HTR-8/SVneo (cell line): ENCODE results near the gene PREX1.

Experiments
- DNase-seq: peaks from one replicate; pipeline ENCODE4 v3.0.0; 2011; ENCODE audit warnings: low spot score, mixed read lengths; ENCODE audit not compliant: insufficient read length
- FAIRE-seq: peaks from 2 replicates; lab custom pipeline; 2011; peaks lifted over from hg19 to GRCh38; lab: Jason Lieb, UNC

PREX1 gene

DNA sequence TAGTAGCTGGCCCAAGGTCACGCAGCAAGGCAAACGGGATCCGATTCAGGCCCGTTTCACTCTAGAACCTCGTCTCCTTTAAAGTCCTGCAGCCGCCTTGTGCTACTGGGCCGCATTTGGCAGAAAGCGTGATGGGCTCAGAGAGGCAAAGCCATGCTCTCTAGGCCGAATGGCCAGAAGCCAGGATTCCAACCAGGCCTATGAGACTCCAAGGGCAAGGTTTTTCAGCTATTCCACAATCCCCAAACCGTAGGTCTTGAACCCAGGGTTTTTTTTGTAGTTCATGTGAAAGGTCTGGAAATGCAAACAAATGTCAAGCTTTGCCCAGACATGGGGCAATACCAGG, 174.1 kb downstream of the PREX1 start:
- FAIRE-seq: no peak

DNA sequence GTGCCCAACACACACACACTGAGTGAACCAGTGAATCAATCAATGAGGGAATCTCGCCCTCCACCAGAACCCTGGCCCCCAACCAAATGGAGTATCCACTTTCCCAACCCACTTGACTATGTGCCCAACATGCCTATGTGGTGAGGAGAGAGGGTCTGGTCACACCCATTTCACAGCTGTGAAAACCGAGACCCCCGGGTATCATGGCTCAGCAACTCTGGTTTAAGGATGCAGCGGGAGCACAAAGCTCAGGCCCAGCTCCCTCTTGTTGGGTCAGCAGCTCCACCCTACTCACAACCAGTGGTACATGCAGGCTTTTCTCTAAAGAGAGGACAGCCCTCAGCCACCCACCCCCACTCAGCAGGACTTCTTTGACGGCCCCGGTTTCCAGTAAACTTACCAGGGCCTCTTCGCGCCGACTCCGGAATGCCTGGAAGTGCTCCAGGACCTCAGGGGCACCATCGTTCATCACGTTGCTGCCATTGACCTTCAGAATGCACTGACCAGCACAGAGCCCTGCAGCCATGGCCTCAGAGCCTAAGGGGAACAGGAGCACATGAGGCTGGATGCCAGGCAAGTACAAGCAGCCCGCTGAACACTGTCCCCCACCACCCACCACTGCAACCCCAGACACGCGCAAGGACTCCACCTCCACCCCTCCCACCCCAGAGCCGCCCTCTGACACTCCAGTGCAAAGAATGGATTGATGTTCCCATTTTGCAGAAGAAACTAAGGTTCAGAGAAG, 174.7 kb downstream of the PREX1 start:
- DNase-seq: no peak
- peak; percentile 55 for FAIRE-seq

More for the DNA sequence above, 174.1 kb downstream of the PREX1 start:
- DNase-seq: no peak

DNA sequence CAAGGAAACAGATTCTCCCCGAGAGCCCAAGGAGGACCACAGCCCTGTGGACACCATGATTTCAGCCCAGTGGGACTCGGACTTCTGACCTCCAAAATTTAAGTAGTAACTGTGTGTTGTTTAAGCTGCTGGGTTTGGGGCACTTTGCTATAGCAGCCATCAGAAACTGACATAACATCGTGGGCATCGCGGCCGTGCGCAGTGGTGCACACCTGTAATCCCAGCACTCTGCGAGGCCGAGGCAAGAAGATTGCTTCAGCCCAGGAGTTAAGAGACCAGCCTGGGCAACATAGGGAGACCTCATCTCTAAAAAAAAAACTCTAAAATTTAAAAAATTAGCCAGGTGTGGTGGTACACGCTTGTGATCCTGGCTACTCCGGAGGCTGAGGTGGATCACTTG, 175.8 kb downstream of the PREX1 start:
- no peak for FAIRE-seq
- DNase-seq: no peak

DNA sequence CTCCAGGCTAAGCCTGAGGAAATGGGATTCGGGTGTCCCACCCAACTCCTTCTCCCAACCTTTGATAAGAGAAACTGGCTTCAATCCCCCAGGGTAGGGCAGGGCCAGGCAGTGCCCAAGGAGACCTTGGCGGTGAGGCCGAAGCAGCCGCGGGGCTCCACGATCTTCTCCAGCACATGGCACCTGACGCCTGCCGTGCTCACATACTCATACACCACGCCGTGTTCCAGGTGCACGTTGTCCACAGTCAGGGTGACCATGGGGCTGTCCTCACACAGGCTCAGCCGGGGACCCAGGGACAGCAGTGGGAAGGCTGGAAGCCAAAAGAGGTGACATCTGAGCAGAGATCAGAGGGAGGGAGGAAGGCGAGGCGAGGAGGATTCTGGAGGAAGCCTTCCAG, 176.5 kb downstream of the PREX1 start:
- peak; percentile 51 for FAIRE-seq
- no peak for DNase-seq

DNA sequence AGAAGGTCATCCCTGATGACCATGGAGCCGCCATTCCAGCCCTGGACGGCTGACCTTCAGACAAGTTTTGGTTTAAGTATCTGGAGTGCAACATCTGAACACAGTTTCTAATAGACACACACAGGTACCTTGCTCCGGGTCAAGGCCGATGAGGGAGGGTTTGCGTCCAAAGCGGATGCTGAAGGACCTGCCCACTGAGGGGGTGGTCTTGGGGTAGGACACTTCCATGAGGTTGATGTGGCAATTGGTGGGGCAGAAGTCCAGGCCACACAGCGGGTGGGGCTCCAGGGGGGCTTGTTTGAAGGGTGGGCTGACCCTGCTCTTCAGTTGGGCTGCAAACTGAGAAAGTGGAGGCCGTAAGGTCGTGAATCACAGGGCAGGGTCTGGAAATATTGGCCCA, 177.9 kb downstream of the PREX1 start:
- FAIRE-seq: peak; percentile 54

DNA sequence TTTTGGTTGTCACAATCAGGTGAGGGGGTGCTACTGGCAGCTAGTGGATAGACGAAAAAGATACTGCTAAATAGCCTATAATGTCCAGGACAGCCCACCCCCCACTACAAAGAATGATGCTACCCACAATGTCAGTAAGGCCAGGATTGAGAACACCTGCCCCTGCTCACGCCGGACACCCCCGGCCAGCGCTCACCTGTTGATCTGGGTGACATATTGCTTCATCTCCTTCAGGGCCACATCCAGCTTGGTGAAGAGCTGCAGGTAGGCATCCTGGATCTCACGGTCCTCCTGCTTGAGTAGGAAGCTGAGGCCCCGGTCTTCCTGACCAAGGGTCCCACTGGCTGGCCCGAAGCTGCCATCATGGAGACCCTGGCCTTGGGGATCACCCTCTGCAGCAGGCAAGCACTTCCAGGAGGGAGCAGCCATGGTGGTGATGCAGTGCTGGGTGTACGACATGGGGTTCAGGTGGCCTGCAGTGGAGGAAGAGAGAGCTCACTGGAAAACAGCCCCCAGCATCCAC, 178.6 kb downstream of the PREX1 start:
- FAIRE-seq (peak; percentile 13), DNase-seq (no peak)

More for the DNA sequence above, 177.9 kb downstream of the PREX1 start:
- DNase-seq: no peak

DNA sequence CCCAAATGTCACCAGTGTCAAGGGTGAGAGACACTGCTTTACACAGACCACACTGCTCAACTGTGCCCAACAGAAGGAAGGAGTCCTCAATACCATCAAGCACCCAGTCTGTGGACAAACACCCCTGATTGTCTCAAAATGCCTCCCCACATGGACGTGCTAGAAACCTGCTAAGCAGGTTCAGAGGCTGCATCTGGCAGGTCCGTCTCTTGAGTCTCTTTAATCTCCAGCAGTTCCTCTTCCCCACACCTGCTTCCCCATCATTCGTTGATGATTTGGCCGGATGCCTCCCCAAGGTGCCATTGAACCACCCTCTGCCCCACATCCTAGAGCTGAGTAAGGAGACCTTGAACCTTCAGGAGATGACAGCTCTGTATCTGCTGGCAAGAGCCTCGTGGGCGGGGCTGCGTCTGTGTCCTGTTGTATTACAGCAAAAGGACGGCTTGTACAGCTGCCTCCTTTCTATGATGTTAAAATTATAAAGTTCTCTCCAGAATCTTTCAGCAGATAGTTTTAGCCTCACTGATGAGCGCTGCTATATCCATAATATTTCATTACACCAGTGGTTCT, 179.2 kb downstream of the PREX1 start:
- FAIRE-seq (peak; percentile 9), DNase-seq (no peak)

DNA sequence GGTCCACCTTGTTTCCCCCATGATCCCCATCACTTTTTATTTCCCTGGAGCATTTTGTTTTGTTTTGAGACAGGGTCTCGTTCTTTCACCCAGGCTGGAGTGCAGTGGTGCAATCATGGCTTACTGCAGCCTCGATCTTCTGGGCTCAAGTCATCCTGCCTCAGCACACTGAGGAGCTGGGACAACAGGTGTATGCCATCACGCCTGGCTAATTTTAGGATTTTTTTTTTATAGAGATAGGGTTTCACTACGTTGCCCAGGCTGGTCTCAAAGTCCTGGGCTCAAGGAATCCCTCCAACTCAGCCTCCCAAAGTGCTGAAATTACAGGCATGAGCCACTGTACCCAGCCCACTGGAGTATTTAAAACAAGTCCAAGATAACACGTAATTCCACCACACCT, 179.9 kb downstream of the PREX1 start:
- FAIRE-seq (peak; percentile 62), DNase-seq (no peak)

DNA sequence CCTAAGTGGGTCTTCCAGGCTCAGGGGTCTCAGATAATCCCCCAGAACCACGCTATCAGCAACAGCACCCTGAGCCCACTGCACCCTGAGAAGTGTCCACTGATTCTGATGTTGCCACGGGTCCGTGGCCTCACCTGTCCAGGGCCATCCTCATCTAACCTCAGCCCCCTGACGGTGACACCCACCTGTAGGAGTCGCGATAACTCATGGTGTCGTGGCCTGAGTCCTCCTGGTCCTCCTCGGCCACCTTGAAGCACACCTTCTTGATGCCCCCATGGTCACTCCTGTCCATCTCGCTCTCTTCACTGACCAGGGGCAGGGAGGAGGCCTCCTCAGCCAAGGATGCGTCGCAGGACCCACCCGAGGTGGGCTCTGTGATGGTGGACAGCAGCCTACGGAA, 182.1 kb downstream of the PREX1 start:
- no peak for DNase-seq
- no peak for FAIRE-seq

DNA sequence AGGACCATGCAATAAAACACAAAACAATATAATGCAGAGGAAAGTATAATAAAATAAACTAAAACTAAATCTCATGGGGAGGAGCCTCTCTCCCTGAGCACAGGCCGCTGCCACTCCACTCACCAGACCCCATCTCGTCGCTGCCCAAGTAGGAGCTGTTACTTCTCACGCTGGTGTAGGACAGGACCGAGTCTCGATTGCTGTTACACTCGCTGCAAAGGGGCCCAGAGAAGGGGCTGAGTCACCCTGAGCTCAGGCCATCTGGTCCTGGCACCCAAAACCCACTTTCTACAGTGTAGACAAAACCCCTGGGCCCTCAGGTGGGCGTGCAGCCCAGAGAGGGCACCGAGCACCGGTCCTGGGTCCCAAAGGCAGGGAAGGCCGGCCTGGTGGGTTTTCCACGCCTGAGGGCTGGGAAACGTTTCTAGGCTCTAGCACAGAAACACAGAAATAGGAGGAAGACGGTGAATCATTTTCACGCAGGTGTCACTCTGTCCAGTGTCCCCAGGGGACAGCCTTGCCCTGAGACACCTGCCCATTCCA, 183.4 kb downstream of the PREX1 start:
- DNase-seq: no peak
- no peak for FAIRE-seq

DNA sequence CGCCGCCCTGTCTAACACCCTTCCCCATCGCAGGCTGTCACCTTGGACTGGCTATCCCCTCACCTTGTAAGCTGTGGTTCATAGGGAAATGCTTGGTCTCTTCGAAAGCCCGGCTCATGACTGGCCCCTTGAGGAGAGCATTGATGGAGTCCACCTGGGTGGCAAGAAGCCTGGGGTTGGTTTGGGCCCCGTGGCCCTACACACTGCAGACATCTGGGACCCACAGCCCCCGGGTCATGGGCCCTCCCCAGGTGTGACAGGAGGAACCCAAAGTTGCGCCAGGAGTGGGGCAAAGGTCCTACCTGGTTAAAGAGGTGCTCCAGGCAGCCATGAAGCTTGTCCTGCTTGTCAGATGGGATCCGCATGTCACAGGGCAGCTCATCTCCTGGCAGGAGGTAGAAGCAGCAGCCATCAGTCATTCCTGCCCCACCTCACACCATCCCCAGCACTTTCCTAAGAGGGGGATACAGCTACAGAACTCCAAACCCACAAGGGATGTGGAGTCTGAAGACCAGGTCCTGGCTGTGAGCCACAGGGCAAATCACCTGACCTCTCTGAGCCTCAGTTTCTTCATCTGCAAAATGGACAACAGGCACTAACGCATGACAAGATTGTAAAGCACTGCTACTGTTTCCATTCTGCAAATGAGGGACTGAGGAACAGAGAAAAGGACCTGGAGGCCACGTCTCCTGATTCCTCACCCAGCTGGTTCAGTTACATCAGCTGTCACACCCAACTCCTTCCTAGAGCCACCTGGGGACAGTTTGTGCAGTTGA, 185.5 kb downstream of the PREX1 start:
- DNase-seq (no peak), FAIRE-seq (peak; percentile 80)

DNA sequence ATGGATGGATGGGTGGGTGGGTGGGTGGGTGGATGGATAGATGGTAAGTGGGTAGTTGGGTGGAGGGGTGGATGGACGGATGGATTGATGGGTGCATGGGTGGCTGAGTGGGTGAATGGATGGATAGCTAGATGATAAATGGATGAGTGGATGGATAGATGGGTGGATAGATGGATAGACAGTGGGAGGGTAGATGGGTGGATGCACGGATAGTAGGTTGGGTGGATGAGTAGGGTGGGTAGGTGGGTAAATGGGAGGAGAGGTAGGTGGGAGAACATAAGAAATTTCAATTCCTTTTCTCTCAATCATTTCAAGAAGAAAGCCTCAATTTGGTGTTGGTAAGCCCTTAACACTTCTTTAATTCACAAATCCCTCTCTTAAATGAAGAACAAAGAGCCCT, 186.9 kb downstream of the PREX1 start:
- DNase-seq (no peak), FAIRE-seq (peak; percentile 92)

DNA sequence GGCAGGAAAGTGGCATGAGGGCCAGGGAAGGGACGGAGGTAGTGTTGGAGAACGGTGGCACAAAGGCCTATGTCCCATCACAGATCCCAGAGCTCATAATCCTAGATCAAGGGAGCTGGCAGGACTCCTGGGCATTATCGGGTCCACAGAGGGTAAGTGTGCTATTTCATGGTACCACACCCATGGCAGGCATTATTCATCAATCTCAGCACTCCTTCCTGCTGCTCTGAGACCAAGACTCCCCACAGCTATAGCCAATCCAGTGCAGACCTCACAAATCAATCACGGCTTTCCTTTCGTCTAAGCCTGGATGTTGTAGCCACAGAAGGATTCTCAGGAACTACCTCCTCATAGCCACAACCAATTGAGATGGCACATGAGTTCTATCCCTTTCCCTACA, 187.9 kb downstream of the PREX1 start:
- FAIRE-seq: peak; percentile 75
- no peak for DNase-seq

DNA sequence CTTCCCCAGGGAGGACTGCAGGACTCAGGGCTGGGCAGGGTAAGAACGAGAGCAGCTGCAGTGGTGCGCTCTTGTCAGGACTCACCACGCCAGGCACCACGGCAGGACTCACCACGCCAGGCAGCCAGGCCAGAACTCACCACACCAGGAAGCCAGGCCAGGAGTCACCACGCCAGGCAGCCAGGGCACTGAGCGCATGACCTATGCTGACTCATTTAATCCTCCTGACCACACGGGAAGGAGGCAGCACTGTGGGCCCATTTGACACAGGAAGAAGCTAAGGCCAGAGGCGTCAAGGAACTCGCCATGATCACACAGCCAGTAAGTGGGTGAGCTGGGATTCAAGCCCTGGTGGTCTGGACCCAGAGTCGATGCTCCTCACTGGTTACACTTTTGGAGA, 189.3 kb downstream of the PREX1 start:
- no peak for FAIRE-seq

DNA sequence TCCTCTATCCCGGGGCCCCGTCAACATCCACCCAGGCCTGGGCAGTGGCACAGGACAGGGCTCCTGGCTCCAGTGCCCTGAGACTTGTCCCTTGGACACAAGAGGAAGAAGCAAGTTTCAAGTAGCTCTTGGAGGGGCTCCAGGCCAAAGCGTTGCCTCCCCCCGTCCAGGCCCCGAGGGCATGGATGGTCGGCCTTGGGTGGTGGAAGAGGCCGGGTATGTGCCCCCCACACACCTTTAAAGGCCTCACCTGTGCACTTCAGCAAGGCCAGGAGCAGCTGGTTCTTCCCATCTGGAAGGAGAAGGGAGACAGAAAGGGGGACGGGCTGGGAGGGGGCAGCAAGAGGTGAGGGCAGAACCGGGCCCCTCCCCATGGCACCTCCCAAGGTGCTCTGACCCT, 190.3 kb downstream of the PREX1 start:
- DNase-seq: no peak
- FAIRE-seq: peak; percentile 49

More for the DNA sequence above, 189.3 kb downstream of the PREX1 start:
- DNase-seq: peak; percentile 46

DNA sequence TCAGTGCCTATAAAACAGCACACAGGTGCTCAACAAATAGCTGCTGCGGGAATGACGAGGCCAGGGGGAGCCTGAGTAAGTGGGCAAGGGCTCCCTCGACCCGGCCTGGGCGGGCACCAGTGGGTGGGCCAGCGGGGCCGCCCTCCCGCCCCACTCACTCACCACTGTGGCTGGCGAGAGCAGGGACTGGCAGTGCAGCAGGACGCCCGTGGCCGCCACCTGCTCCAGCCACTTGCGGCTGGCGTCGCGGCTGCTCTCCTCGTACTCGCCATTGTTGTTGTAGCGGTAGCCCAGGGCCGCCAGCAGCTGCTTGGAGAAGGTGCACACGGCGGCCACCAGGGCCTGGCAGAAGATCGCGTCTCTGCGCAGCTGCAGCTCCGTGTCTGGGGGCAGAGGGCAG, 191.5 kb downstream of the PREX1 start:
- no peak for FAIRE-seq
- no peak for DNase-seq

DNA sequence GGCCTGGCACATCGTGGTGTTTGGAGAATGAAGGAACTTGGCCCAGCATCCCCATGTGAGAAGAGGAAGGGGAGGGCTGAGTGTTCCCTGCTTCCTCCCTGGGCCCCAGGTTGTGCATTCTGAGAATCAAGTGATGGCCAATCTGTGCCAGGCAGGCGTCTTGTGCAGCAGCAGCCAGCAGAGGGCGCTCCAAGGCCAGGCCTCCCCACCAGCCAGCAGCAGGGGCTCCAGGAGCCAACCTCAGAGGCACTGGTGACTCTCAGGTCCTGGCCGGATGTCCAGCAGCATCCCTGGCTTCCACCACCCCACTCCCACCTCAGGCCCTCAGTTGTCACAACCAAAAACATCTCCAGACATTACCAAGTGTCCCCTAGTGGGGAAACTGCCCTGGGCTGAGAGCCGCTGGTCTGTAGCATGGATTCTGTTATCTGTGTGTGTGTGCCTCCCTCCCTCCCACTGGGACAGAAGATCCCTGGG, 192.0 kb downstream of the PREX1 start:
- FAIRE-seq: peak; percentile 97
- DNase-seq: peak; percentile 98

DNA sequence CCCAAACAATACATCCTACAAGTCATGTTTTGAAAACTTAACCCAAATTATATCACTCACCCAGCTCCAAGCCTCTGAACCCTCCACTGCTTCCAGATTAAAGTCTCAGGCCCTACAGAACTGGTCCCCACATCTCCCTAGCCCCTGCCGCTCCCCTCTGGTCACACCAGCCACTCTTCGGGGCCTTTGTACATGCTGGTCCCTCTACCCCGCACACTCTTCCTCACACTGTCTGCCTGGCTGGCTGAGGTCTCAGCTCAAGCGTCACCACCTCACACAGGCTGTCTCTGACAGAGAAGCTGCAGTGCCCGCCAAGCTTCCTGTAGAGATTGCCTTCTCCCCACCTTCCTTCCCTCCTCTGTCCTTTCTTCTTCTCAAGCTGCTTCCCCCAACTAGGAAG, 192.4 kb downstream of the PREX1 start:
- no peak for FAIRE-seq

DNA sequence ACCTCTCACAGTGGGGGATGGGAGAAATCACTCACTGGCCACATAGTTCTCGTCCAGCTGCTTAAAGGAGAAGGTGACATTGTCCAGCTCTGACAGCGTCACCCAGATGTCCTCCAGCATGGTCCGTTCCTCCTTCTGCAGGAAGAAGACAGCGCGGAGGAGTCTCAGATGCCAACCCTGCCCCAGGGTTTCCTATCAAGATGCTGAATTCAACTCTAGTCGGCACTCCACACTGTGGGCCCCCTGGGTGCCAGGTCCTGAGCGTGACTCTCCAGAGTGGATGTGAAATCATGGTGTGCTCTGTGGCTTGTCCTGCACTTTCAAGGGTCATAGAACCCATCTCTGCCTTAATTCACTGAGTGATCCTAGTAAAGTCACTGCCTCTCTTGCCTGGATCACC, 193.2 kb downstream of the PREX1 start:
- peak; percentile 90 for FAIRE-seq

More for the DNA sequence above, 192.4 kb downstream of the PREX1 start:
- DNase-seq: no peak

DNA sequence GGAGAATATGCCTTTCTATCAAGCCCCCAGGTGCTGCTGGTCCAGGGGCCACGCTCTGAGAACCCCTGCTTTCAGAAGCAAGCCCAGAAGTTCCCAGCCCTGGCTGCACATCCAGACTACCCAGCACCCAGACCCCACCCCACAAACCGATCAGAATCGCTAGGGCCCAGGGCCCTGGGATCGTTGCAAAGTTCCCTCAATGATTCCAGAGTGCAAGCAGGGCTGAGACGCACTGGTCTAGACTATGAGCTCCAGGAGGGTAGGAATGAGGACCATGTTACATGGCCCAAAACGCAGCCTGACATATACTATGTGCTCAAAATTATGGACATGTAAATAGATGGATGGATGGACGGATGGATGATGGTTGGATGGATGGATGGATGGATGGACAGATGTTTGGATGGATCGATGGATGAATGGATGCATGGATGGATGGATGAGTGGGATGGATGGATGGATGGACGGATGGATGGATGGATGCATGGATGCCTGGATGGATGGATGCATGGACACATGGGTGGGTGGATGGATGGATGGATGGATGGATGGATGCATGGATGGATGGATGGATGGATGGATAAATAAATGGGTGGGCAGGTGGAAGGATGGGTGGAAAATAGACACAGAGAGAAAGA, 194.1 kb downstream of the PREX1 start:
- FAIRE-seq: peak; percentile 97
- no peak for DNase-seq

More for the DNA sequence above, 193.2 kb downstream of the PREX1 start:
- DNase-seq: no peak
